ENCODE results near the gene TTC32.

TTC32 gene

GRCh38 chr2:19879120-19879519 lies 22.7 kb downstream of the TTC32 start:
- Histone ChIP-seq H3K36me3 (ENCODE audit: insufficient read depth, low read length) (no peaks in the 10 kb centered on the region), H2AFZ (ENCODE audit: low read depth, low read length) (no peak overlapping the region)

GRCh38 chr2:19878268-19879046 lies 23.3 kb downstream of the TTC32 start:
- H3K36me3 ChIP-seq (ENCODE audit: insufficient read depth, low read length), result no peaks in the 10 kb centered on the region
- no peak overlapping the region for H3K4me3 ChIP-seq (ENCODE audit: low read length)
- H3K4me1 ChIP-seq (ENCODE audit: insufficient read depth, low read length), result no peaks in the 10 kb centered on the region
- peaks cover 2% of the 10 kb centered on the region for H3K9me3 ChIP-seq (ENCODE audit: low read length)
- no peak overlapping the region for H2AFZ ChIP-seq (ENCODE audit: low read depth, low read length)
- no peaks in the 10 kb centered on the region for H3K27me3 ChIP-seq (ENCODE audit: insufficient read depth, low read length)

More at GRCh38 chr2:19879120-19879519, 22.7 kb downstream of the TTC32 start:
- Histone ChIP-seq H3K27me3 (ENCODE audit: insufficient read depth, low read length) (no peaks in the 10 kb centered on the region), H3K4me3 (ENCODE audit: low read length) (no peak overlapping the region), H3K4me1 (ENCODE audit: insufficient read depth, low read length) (no peaks in the 10 kb centered on the region), H3K9me3 (ENCODE audit: low read length) (peaks cover 2% of the 10 kb centered on the region)

- no peak overlapping the region for H3K4me3 ChIP-seq (ENCODE audit: low read length)
- peaks cover 2% of the 10 kb centered on the region for H3K9me3 ChIP-seq (ENCODE audit: low read length)
- H3K36me3 ChIP-seq (ENCODE audit: insufficient read depth, low read length), result no peaks in the 10 kb centered on the region
- H3K27me3 ChIP-seq (ENCODE audit: insufficient read depth, low read length), result no peaks in the 10 kb centered on the region
- H3K4me1 ChIP-seq (ENCODE audit: insufficient read depth, low read length), result no peaks in the 10 kb centered on the region
- H2AFZ ChIP-seq (ENCODE audit: low read depth, low read length), result no peak overlapping the region
Observed at GRCh38 chr2:19876751-19877150, 25.0 kb downstream of the TTC32 start.

- H3K9me3 ChIP-seq (ENCODE audit: low read length), result peaks cover 2% of the 10 kb centered on the region
- H3K36me3 ChIP-seq (ENCODE audit: insufficient read depth, low read length), result no peaks in the 10 kb centered on the region
- no peaks in the 10 kb centered on the region for H3K4me1 ChIP-seq (ENCODE audit: insufficient read depth, low read length)
- no peaks in the 10 kb centered on the region for H3K27me3 ChIP-seq (ENCODE audit: insufficient read depth, low read length)
- no peak overlapping the region for H2AFZ ChIP-seq (ENCODE audit: low read depth, low read length)
- no peak overlapping the region for H3K4me3 ChIP-seq (ENCODE audit: low read length)
Observed at GRCh38 chr2:19875280-19875679, 26.5 kb downstream of the TTC32 start.

- H3K27me3 ChIP-seq (ENCODE audit: insufficient read depth, low read length), result peaks cover 3% of the 10 kb centered on the region
Observed at GRCh38 chr2:19874726-19875125, 27.1 kb downstream of the TTC32 start.

GRCh38 chr2:19873014-19873413 lies 28.8 kb downstream of the TTC32 start:
- Histone ChIP-seq H3K9me3 (ENCODE audit: low read length) (no peaks in the 10 kb centered on the region), H2AFZ (ENCODE audit: low read depth, low read length) (no peak overlapping the region), H3K36me3 (ENCODE audit: insufficient read depth, low read length) (no peaks in the 10 kb centered on the region), H3K4me3 (ENCODE audit: low read length) (no peak overlapping the region), H3K4me1 (ENCODE audit: insufficient read depth, low read length) (no peaks in the 10 kb centered on the region), H3K27me3 (ENCODE audit: insufficient read depth, low read length) (peaks cover 9% of the 10 kb centered on the region)

More at GRCh38 chr2:19874726-19875125, 27.1 kb downstream of the TTC32 start:
- no peak overlapping the region for H2AFZ ChIP-seq (ENCODE audit: low read depth, low read length)
- H3K9me3 ChIP-seq (ENCODE audit: low read length), result peaks cover 2% of the 10 kb centered on the region
- no peak overlapping the region for H3K4me3 ChIP-seq (ENCODE audit: low read length)
- H3K36me3 ChIP-seq (ENCODE audit: insufficient read depth, low read length), result no peaks in the 10 kb centered on the region
- H3K4me1 ChIP-seq (ENCODE audit: insufficient read depth, low read length), result no peaks in the 10 kb centered on the region

- Histone ChIP-seq H3K4me1 (ENCODE audit: insufficient read depth, low read length) (no peaks in the 10 kb centered on the region), H2AFZ (ENCODE audit: low read depth, low read length) (no peak overlapping the region), H3K36me3 (ENCODE audit: insufficient read depth, low read length) (no peaks in the 10 kb centered on the region), H3K27me3 (ENCODE audit: insufficient read depth, low read length) (peaks cover 12% of the 10 kb centered on the region), H3K4me3 (ENCODE audit: low read length) (no peak overlapping the region), H3K9me3 (ENCODE audit: low read length) (no peaks in the 10 kb centered on the region)
Observed at GRCh38 chr2:19872302-19872701, 29.5 kb downstream of the TTC32 start.

- Histone ChIP-seq H3K9me3 (ENCODE audit: low read length) (no peaks in the 10 kb centered on the region), H2AFZ (ENCODE audit: low read depth, low read length) (no peak overlapping the region), H3K36me3 (ENCODE audit: insufficient read depth, low read length) (no peaks in the 10 kb centered on the region), H3K4me1 (ENCODE audit: insufficient read depth, low read length) (no peaks in the 10 kb centered on the region), H3K27me3 (ENCODE audit: insufficient read depth, low read length) (peaks cover 16% of the 10 kb centered on the region), H3K4me3 (ENCODE audit: low read length) (no peak overlapping the region)
Observed at GRCh38 chr2:19871836-19872235, 29.9 kb downstream of the TTC32 start.

GRCh38 chr2:19870792-19871191 lies 31.0 kb downstream of the TTC32 start:
- H3K27me3 ChIP-seq (ENCODE audit: insufficient read depth, low read length), result peaks cover 16% of the 10 kb centered on the region

GRCh38 chr2:19868701-19869580 lies 32.8 kb downstream of the TTC32 start:
- no peaks in the 10 kb centered on the region for H3K9me3 ChIP-seq (ENCODE audit: low read length)
- H3K4me3 ChIP-seq (ENCODE audit: low read length), result peak overlapping the region; percentile 12
- H3K27me3 ChIP-seq (ENCODE audit: insufficient read depth, low read length), result peaks cover 16% of the 10 kb centered on the region
- H3K4me1 ChIP-seq (ENCODE audit: insufficient read depth, low read length), result no peaks in the 10 kb centered on the region
- H3K36me3 ChIP-seq (ENCODE audit: insufficient read depth, low read length), result no peaks in the 10 kb centered on the region
- H2AFZ ChIP-seq (ENCODE audit: low read depth, low read length), result peak overlapping the region; percentile 69

More at GRCh38 chr2:19870792-19871191, 31.0 kb downstream of the TTC32 start:
- Histone ChIP-seq H3K4me3 (ENCODE audit: low read length) (no peak overlapping the region), H3K36me3 (ENCODE audit: insufficient read depth, low read length) (no peaks in the 10 kb centered on the region), H2AFZ (ENCODE audit: low read depth, low read length) (no peak overlapping the region), H3K4me1 (ENCODE audit: insufficient read depth, low read length) (no peaks in the 10 kb centered on the region), H3K9me3 (ENCODE audit: low read length) (no peaks in the 10 kb centered on the region)

GRCh38 chr2:19868224-19868623 lies 33.6 kb downstream of the TTC32 start:
- Histone ChIP-seq H3K36me3 (ENCODE audit: insufficient read depth, low read length) (no peaks in the 10 kb centered on the region), H3K4me1 (ENCODE audit: insufficient read depth, low read length) (no peaks in the 10 kb centered on the region), H3K27me3 (ENCODE audit: insufficient read depth, low read length) (peaks cover 16% of the 10 kb centered on the region), H3K4me3 (ENCODE audit: low read length) (no peak overlapping the region), H3K9me3 (ENCODE audit: low read length) (no peaks in the 10 kb centered on the region), H2AFZ (ENCODE audit: low read depth, low read length) (no peak overlapping the region)

- Histone ChIP-seq H3K9me3 (ENCODE audit: low read length) (no peaks in the 10 kb centered on the region), H3K36me3 (ENCODE audit: insufficient read depth, low read length) (no peaks in the 10 kb centered on the region), H3K27me3 (ENCODE audit: insufficient read depth, low read length) (peaks cover 16% of the 10 kb centered on the region), H3K4me3 (ENCODE audit: low read length) (no peak overlapping the region), H2AFZ (ENCODE audit: low read depth, low read length) (no peak overlapping the region), H3K4me1 (ENCODE audit: insufficient read depth, low read length) (no peaks in the 10 kb centered on the region)
Observed at GRCh38 chr2:19866771-19867170, 35.0 kb downstream of the TTC32 start.

- H3K36me3 ChIP-seq (ENCODE audit: insufficient read depth, low read length), result no peaks in the 10 kb centered on the region
- H2AFZ ChIP-seq (ENCODE audit: low read depth, low read length), result no peak overlapping the region
- no peaks in the 10 kb centered on the region for H3K9me3 ChIP-seq (ENCODE audit: low read length)
- no peak overlapping the region for H3K4me3 ChIP-seq (ENCODE audit: low read length)
- peaks cover 24% of the 10 kb centered on the region for H3K27me3 ChIP-seq (ENCODE audit: insufficient read depth, low read length)
- H3K4me1 ChIP-seq (ENCODE audit: insufficient read depth, low read length), result no peaks in the 10 kb centered on the region
Observed at GRCh38 chr2:19865151-19865550, 36.6 kb downstream of the TTC32 start.

All from neuron (in vitro differentiated cells).